ENCODE results near the gene EML1. TPM values are rescaled to one million over a fixed set of nuclear protein-coding genes. Genes with fewer than 3 reads are reported as not detected.
A peak's percentile ranks its signal among the peaks of the same experiment; 100 is the strongest.

Gene EML1
- total RNA-seq, 1 donor from 2014 or later, result 36.4 TPM

- no peak for TF ChIP-seq CTCF (IDR thresholded peaks at IDR 0.05)
- Mint-ChIP-seq H3K27me3 (ENCODE audit: low read depth) (no peaks in the 10 kb centered on the region), H3K27ac (ENCODE audit: unreplicated experiment) (no peak overlapping the region), H3K4me1 (ENCODE audit: low read depth) (peaks cover 52% of the 10 kb centered on the region), H3K4me3 (ENCODE audit: unreplicated experiment) (no peak overlapping the region), H3K36me3 (ENCODE audit: low read depth) (peaks cover 1% of the 10 kb centered on the region), H3K9me3 (ENCODE audit: low read depth) (peaks cover 5% of the 10 kb centered on the region)
- no peak for DNase-seq (ENCODE audit: low spot score)
Observed at GRCh38 chr14:99986396-99986795, 193.2 kb downstream of the EML1 start.

GRCh38 chr14:99989032-99989431, 195.8 kb downstream of the EML1 start:
- no peaks in the 10 kb centered on the region for H3K27me3 Mint-ChIP-seq (ENCODE audit: low read depth)
- H3K4me3 Mint-ChIP-seq (ENCODE audit: unreplicated experiment), result no peak overlapping the region

GRCh38 chr14:99990268-99991170, 197.3 kb downstream of the EML1 start:
- H3K36me3 Mint-ChIP-seq (ENCODE audit: low read depth), result peaks cover 1% of the 10 kb centered on the region
- no peak for DNase-seq (ENCODE audit: low spot score)
- no peaks in the 10 kb centered on the region for H3K27me3 Mint-ChIP-seq (ENCODE audit: low read depth)
- no peak overlapping the region for H3K4me3 Mint-ChIP-seq (ENCODE audit: unreplicated experiment)
- H3K27ac Mint-ChIP-seq (ENCODE audit: unreplicated experiment), result peak overlapping the region; percentile 55
- peaks cover 5% of the 10 kb centered on the region for H3K9me3 Mint-ChIP-seq (ENCODE audit: low read depth)
- no peak for TF ChIP-seq CTCF (IDR thresholded peaks at IDR 0.05)
- H3K4me1 Mint-ChIP-seq (ENCODE audit: low read depth), result peaks cover 30% of the 10 kb centered on the region

More at GRCh38 chr14:99989032-99989431, 195.8 kb downstream of the EML1 start:
- Mint-ChIP-seq H3K4me1 (ENCODE audit: low read depth) (peaks cover 30% of the 10 kb centered on the region), H3K36me3 (ENCODE audit: low read depth) (peaks cover 1% of the 10 kb centered on the region), H3K27ac (ENCODE audit: unreplicated experiment) (no peak overlapping the region), H3K9me3 (ENCODE audit: low read depth) (peaks cover 5% of the 10 kb centered on the region)
- DNase-seq (ENCODE audit: low spot score), result no peak
- TF ChIP-seq CTCF (IDR thresholded peaks at IDR 0.05), result no peak

GRCh38 chr14:99991331-99991730, 198.1 kb downstream of the EML1 start:
- no peak overlapping the region for H3K4me3 Mint-ChIP-seq (ENCODE audit: unreplicated experiment)
- H3K27me3 Mint-ChIP-seq (ENCODE audit: low read depth), result no peaks in the 10 kb centered on the region
- DNase-seq (ENCODE audit: low spot score), result no peak
- H3K27ac Mint-ChIP-seq (ENCODE audit: unreplicated experiment), result no peak overlapping the region
- H3K9me3 Mint-ChIP-seq (ENCODE audit: low read depth), result peaks cover 4% of the 10 kb centered on the region
- H3K36me3 Mint-ChIP-seq (ENCODE audit: low read depth), result peaks cover 1% of the 10 kb centered on the region
- H3K4me1 Mint-ChIP-seq (ENCODE audit: low read depth), result peaks cover 30% of the 10 kb centered on the region
- no peak for TF ChIP-seq CTCF (IDR thresholded peaks at IDR 0.05)

Other genes starting within 250 kb of the EML1 start
- gene CCDC85C, start 189.2 kb upstream of the EML1 start, total RNA-seq, result 4.0 to 7.0 TPM (median 6.5 TPM) in 3 replicates
- gene HHIPL1, start 148.3 kb upstream of the EML1 start, total RNA-seq, result 1.6 to 5.9 TPM (median 5.6 TPM) in 3 replicates
- 0.72 to 2.8 TPM (median 1.2 TPM) in 3 replicates for gene CYP46A1, start 109.1 kb upstream of the EML1 start, total RNA-seq